ENCODE data around the gene PCDHA3. TPM values are rescaled to one million over a fixed set of nuclear protein-coding genes. Genes with fewer than 3 reads are reported as not detected.
"Not testable (repeated sequence)": the region's sequence is repeated elsewhere in the genome, so short reads cannot be mapped to it uniquely, and the experiment has no call there.

PCDHA3 gene
- total RNA-seq, 1 experiment from 2014 or later: not detected

DNA sequence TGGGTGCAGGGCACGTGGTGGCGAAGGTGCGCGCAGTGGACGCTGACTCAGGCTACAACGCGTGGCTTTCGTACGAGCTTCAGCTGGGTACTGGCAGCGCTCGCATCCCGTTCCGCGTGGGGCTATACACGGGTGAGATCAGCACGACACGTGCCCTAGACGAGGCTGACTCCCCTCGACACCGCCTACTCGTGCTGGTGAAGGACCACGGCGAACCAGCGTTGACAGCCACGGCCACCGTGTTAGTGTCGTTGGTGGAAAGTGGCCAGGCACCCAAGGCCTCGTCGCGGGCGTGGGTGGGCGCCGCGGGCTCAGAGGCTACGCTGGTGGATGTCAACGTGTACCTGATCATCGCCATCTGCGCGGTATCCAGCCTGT is 4.2 kb upstream of the PCDHA3 start:
- no peaks in the 10 kb centered on the region; the same call in 1 of the 2 replicates for H3K9me2 ChIP-seq (ENCODE audit: insufficient read depth)
- no peaks in the 10 kb centered on the region for H3K4me1 ChIP-seq (replicated peaks; ENCODE audit: insufficient read depth)
- H2AFZ ChIP-seq: no peak overlapping the region
- no peak overlapping the region for H3K27ac ChIP-seq
- no peak overlapping the region for H3K4me3 ChIP-seq
- no peaks in the 10 kb centered on the region for H3F3A ChIP-seq (ENCODE audit: insufficient read depth, low read depth)
- H3K79me2 ChIP-seq (ENCODE audit: low read depth): no peaks in the 10 kb centered on the region
- BruUV-seq (replicated peaks): no TSS peak
- H4K20me1 ChIP-seq (ENCODE audit: insufficient read depth): no peaks in the 10 kb centered on the region
- ChIA-PET POLR2A (ENCODE audit: unreplicated experiment) (no interaction called here), CTCF (no interaction called here)
- H3K36me3 ChIP-seq (ENCODE audit: low read depth): no peaks in the 10 kb centered on the region
- intact Hi-C loops (cut with micrococcal nuclease; ENCODE audit: unreplicated experiment): no loop called here
- TF ChIP-seq EZH2 (IDR thresholded peaks at IDR 0.05; ENCODE audit: low read depth): no peak
- TF ChIP-seq, protein P1, sequence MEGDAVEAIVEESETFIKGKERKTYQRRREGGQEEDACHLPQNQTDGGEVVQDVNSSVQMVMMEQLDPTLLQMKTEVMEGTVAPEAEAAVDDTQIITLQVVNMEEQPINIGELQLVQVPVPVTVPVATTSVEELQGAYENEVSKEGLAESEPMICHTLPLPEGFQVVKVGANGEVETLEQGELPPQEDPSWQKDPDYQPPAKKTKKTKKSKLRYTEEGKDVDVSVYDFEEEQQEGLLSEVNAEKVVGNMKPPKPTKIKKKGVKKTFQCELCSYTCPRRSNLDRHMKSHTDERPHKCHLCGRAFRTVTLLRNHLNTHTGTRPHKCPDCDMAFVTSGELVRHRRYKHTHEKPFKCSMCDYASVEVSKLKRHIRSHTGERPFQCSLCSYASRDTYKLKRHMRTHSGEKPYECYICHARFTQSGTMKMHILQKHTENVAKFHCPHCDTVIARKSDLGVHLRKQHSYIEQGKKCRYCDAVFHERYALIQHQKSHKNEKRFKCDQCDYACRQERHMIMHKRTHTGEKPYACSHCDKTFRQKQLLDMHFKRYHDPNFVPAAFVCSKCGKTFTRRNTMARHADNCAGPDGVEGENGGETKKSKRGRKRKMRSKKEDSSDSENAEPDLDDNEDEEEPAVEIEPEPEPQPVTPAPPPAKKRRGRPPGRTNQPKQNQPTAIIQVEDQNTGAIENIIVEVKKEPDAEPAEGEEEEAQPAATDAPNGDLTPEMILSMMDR (conservative IDR thresholded peaks at IDR 0.05): no peak
- no peaks in the 10 kb centered on the region for H3K27me3 ChIP-seq (ENCODE audit: insufficient read depth, low read depth)
- no peak overlapping the region for H3K4me2 ChIP-seq
- peaks cover 28% of the 10 kb centered on the region; the same call in 1 of the 2 replicates for H3K9me3 ChIP-seq (ENCODE audit: insufficient read depth, low read depth)
- DNase-seq: no peak

DNA sequence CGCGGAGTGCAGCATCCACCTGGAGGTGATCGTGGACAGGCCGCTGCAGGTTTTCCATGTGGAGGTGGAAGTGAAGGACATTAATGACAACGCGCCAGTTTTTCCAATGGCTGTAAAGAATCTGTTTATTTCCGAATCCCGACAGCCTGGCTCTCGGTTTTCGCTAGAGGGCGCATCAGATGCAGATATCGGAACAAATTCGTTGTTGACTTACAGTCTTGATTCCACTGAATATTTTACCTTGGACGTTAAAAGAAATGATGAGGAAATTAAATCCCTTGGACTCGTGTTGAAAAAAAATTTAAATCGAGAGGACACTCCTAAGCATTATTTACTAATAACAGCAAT is 611 bp downstream of the PCDHA3 start:
- H3K9me3 ChIP-seq (ENCODE audit: insufficient read depth, low read depth): peaks cover 14% of the 10 kb centered on the region; the same call in 1 of the 2 replicates
- H3F3A ChIP-seq (ENCODE audit: insufficient read depth, low read depth): no peaks in the 10 kb centered on the region
- no peaks in the 10 kb centered on the region; the same call in 1 of the 2 replicates for H3K9me2 ChIP-seq (ENCODE audit: insufficient read depth)
- no peaks in the 10 kb centered on the region for H3K4me1 ChIP-seq (replicated peaks; ENCODE audit: insufficient read depth)
- TF ChIP-seq EZH2 (IDR thresholded peaks at IDR 0.05; ENCODE audit: low read depth): no peak
- TF ChIP-seq, protein P1 (conservative IDR thresholded peaks at IDR 0.05): no peak
- H4K20me1 ChIP-seq (ENCODE audit: insufficient read depth): no peaks in the 10 kb centered on the region
- BruUV-seq (replicated peaks): no TSS peak
- ChIA-PET CTCF (no interaction called here), POLR2A (ENCODE audit: unreplicated experiment) (no interaction called here)
- intact Hi-C loops (cut with micrococcal nuclease; ENCODE audit: unreplicated experiment): no loop called here
- no peaks in the 10 kb centered on the region for H3K27me3 ChIP-seq (ENCODE audit: insufficient read depth, low read depth)
- H2AFZ ChIP-seq: no peak overlapping the region
- DNase-seq: no peak
- H3K36me3 ChIP-seq (ENCODE audit: low read depth): no peaks in the 10 kb centered on the region
- no peak overlapping the region for H3K4me3 ChIP-seq
- no peak overlapping the region for H3K27ac ChIP-seq
- H3K79me2 ChIP-seq (ENCODE audit: low read depth): no peaks in the 10 kb centered on the region
- H3K4me2 ChIP-seq: no peak overlapping the region

DNA sequence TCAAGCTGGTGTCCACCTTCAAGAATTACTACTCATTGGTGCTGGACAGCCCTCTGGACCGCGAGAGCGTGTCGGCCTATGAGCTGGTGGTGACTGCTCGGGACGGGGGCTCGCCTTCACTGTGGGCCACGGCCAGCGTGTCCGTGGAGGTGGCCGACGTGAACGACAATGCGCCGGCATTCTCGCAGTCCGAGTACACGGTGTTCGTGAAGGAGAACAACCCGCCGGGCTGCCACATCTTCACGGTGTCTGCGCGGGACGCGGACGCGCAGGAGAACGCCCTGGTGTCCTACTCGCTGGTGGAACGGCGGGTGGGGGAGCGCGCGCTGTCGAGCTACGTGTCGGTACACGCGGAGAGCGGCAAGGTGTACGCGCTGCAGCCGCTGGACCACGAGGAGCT is 1.5 kb downstream of the PCDHA3 start:
- H4K20me1 ChIP-seq (ENCODE audit: insufficient read depth); H3K36me3 ChIP-seq (ENCODE audit: low read depth); H3K79me2 ChIP-seq (ENCODE audit: low read depth); H3F3A ChIP-seq (ENCODE audit: insufficient read depth, low read depth); H3K27me3 ChIP-seq (ENCODE audit: insufficient read depth, low read depth); H3K4me1 ChIP-seq (replicated peaks; ENCODE audit: insufficient read depth); H3K9me2 ChIP-seq (ENCODE audit: insufficient read depth); DNase-seq; H2AFZ ChIP-seq; POLR2A ChIA-PET (ENCODE audit: unreplicated experiment); H3K4me3 ChIP-seq; BruUV-seq (replicated peaks); H3K4me2 ChIP-seq; intact Hi-C loops (cut with micrococcal nuclease; ENCODE audit: unreplicated experiment); H3K27ac ChIP-seq; CTCF ChIA-PET: not testable (repeated sequence)
- peaks cover 14% of the 10 kb centered on the region; the same call in 1 of the 2 replicates for H3K9me3 ChIP-seq (ENCODE audit: insufficient read depth, low read depth)

DNA sequence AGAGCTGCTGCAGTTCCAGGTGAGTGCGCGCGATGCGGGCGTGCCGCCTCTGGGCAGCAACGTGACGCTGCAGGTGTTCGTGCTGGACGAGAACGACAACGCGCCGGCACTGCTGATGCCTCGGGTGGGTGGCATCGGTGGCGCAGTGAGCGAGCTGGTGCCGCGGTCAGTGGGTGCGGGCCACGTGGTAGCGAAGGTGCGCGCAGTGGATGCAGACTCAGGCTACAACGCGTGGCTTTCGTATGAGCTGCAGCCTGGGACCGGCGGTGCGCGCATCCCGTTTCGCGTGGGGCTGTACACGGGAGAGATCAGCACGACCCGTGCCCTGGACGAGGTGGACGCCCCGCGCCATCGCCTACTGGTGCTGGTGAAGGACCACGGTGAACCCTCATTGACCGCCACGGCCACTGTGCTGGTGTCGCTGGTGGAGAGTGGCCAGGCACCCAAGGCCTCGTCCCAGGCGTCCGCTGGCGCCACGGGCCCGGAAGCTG is 2.0 kb downstream of the PCDHA3 start:
- H4K20me1 ChIP-seq (ENCODE audit: insufficient read depth): no peaks in the 10 kb centered on the region
- TF ChIP-seq EZH2 (IDR thresholded peaks at IDR 0.05; ENCODE audit: low read depth): no peak
- TF ChIP-seq, protein P1 (conservative IDR thresholded peaks at IDR 0.05): no peak
- no peaks in the 10 kb centered on the region for H3K79me2 ChIP-seq (ENCODE audit: low read depth)
- H2AFZ ChIP-seq: no peak overlapping the region
- H3F3A ChIP-seq (ENCODE audit: insufficient read depth, low read depth): no peaks in the 10 kb centered on the region
- no TSS peak for BruUV-seq (replicated peaks)
- no peak overlapping the region for H3K4me2 ChIP-seq
- CTCF ChIA-PET: no interaction called here
- H3K4me3 ChIP-seq: no peak overlapping the region
- no peak overlapping the region for H3K27ac ChIP-seq
- no peaks in the 10 kb centered on the region for H3K27me3 ChIP-seq (ENCODE audit: insufficient read depth, low read depth)
- intact Hi-C loops (cut with micrococcal nuclease; ENCODE audit: unreplicated experiment): no loop called here
- POLR2A ChIA-PET (ENCODE audit: unreplicated experiment): no interaction called here
- peaks cover 14% of the 10 kb centered on the region for H3K9me3 ChIP-seq (ENCODE audit: insufficient read depth, low read depth)
- DNase-seq: no peak
- H3K36me3 ChIP-seq (ENCODE audit: low read depth): no peaks in the 10 kb centered on the region
- no peaks in the 10 kb centered on the region for H3K4me1 ChIP-seq (replicated peaks; ENCODE audit: insufficient read depth)
- H3K9me2 ChIP-seq (ENCODE audit: insufficient read depth): no peaks in the 10 kb centered on the region; the same call in 1 of the 2 replicates
